Epithelial cell of proximal tubule (primary cell): ENCODE data around the gene SLC26A11. TPM values are rescaled to one million over a fixed set of nuclear protein-coding genes. Genes with fewer than 3 reads are reported as not detected.

ENCODE experiments used
- DNase-seq: peaks from one replicate; pipeline ENCODE4 v3.0.0-alpha.2; 2011; ENCODE audit warnings: low read depth
- H3K4me3 ChIP-seq: 2 replicates; pipeline ENCODE4 v1.5.1; 2011; ENCODE audit warnings: low read depth, mild to moderate bottlenecking, low read length
- CTCF ChIP-seq: conservative IDR thresholded peaks from 2 replicates; pipeline ENCODE4 v1.5.1; 2012; ENCODE audit warnings: low read depth, mild to moderate bottlenecking, low read length
- total RNA-seq: library from RNA; depleted of rRNA; stranded (reverse); fragments of >200 nt; gene quantifications from 2 replicates; pipeline ENCODE4 v1.2.3, GENCODE V29; 2015

Gene SLC26A11
- total RNA-seq, 1 donor from 2014 or later = 7.6 TPM

- H3K4me3 ChIP-seq = peak overlapping the region; percentile 92
- no peak for TF ChIP-seq CTCF
- DNase-seq = no peak
These were observed 44.2 kb downstream of the SLC26A11 start for GRCh38 chr17:80264205-80265075.

GRCh38 chr17:80265205-80266068, 45.2 kb downstream of the SLC26A11 start:
- no peak for DNase-seq
- no peak overlapping the region for H3K4me3 ChIP-seq
- no peak for TF ChIP-seq CTCF

- no peak overlapping the region for H3K4me3 ChIP-seq
- no peak for DNase-seq
- TF ChIP-seq CTCF = no peak
These were observed 47.2 kb downstream of the SLC26A11 start for GRCh38 chr17:80267391-80267790.

DNA sequence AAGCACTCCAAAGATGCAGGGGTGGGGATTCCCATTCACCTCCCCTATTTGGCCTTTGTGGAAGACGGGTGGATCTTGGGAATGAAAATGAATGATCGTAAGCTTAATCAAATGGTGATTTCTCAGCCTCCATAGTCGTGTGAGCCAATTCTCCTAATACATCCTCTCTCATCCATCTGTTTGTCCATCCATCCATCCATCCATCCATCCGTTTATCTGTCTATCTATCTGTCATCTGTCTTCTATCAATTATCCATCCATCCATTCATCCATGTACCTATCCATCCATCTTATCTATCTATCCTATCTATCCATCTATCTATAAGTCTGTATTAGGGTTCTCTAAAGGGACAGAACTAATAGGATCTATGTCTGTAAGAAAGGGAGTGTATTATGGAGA, 48.2 kb downstream of the SLC26A11 start:
- no peak for DNase-seq
- TF ChIP-seq CTCF = no peak
- H3K4me3 ChIP-seq = no peak overlapping the region

DNA sequence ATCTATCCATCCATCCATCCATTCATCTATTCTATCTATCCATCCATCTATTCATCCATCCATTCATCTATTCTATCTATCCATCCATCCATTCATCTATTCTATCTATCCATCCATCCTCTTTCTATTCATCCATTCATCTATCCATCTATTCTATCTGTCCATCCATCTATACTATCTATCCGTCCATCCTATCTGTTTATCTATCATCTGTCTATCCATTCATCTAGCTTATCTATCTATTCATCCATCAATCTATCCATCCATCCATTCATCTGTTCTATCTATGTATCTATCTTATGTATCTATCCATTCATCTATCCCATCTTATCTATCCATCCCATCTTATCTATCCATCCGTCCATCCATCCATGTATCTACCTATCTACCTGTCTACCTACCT, 49.2 kb downstream of the SLC26A11 start:
- no peak for DNase-seq
- H3K4me3 ChIP-seq = no peak overlapping the region
- no peak for TF ChIP-seq CTCF

DNA sequence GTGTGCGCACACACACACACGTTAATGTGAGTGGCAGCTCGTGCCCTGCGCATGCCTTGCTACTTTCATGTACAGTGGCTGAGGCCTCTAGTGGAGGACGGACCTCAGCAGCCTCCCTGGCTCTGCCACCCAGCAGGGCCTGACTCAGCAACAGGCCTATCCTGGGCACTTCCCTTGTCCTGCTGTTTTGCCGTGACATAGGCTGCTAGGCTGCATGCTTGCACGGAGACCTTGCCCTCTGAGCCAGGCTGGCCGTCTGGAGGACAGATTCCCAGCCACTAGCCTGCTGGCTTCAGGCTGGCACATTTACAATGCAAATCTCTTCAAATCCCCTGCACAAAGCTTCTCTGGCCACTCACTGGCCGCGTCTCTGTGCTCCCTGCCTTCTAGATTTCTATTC, 49.9 kb downstream of the SLC26A11 start:
- DNase-seq = no peak
- TF ChIP-seq CTCF = no peak

More for the DNA sequence above, 49.9 kb downstream of the SLC26A11 start:
- H3K4me3 ChIP-seq = no peak overlapping the region
